NCI-H1092 (cell line): ENCODE measurements around the gene SUMO4.

Experiments used
- DNase-seq: peaks from one replicate; lab custom pipeline; 2025; lab: John Stamatoyannopoulos, UW

Gene SUMO4

DNA sequence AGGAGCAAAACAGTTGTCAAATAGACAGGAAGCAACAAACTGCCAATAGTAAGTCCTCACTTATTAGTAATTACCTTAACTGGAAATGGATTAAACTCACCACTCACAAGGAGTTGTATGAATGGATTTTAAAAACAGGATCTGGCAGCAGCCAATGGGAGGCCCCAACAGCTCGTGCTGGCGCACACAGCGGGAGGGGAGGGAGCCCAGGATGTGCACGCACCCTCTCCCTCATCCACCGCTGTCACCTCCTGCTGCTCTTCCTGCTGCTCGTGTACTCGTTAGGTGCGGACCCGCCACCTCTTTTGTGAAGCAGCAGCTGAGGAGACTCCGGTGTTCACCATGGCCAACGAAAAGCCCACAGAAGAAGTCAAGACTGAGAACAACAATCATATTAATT lies at the start of gene SUMO4:
SUMO4 (plus strand) TSS at position 213 of the 400 bp plus-strand sequence; CDS start at position 343, 130 bp downstream.
- no peak for DNase-seq

DNA sequence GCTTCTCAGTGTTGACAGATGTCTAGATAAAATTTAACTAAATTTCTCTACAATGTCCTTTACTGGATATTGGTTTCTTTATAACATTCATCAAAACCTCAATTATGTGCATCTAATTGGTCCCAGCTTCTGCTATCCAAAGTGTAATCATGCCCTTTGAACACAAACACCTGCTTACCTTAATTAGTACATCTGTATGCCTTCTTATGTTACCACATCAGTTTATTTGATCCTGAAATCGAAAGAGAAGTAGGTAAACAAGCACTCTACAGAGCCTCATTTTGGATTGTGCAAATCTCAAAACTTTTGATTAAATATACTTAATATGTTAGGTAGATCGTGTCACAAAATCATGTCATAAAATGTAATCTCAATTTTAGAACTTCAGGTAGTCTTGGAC lies 46.1 kb upstream of the SUMO4 start:
- DNase-seq, result no peak

DNA sequence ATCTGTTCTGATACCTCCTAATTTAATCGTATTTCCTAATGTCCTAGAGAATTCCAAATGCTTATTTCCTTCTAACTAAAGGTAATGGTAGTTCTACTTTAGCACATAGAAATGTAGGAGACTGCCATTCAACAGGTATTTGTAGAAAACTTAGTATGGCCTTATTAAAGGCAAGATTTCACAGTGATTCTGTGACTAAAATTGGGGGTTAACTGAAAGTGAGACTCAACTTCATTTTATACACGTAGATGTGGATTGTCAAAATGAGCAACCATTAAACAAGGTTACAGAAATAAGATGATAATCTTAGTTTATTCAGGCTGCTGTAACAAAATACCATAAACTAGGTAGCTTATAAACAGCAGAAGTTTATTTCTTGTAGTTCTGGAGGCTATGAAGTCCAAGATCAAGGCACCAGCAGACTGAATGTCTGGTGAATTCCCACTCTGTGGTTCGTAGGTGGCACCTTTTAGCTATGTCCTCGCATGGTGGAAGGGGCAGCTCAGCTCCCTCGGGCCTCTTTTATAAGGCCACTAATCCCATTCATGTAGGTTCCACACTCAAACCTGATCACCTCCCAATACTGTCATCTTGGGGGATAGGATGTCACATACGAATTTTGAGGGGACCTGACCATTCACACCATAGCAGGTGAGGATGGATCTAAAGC lies 43.8 kb upstream of the SUMO4 start:
- DNase-seq, result no peak

GRCh38 chr6:149357726-149358538 lies 42.1 kb upstream of the SUMO4 start:
- DNase-seq, result no peak

- DNase-seq, result no peak
Observed at GRCh38 chr6:149359440-149359839, 40.6 kb upstream of the SUMO4 start.

DNA sequence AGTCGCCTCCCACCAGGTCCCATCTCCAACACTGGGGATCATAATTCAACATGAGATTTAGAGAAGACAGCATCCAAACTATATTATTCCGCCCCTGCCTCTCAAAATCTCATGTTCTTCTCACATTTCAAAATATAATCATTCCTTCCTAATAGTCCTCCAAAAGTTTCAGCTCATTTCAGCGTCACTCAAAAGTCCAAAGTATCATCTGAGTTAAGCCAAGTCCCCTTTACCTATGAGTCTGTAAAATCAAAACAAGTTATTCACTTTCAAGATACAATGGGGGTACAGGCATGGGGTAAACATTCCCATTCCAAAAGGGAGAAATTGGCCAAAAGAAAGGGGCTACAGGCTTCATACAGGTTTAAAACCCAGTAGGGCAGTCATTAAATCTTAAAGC lies 39.5 kb upstream of the SUMO4 start:
- DNase-seq, result no peak

- DNase-seq, result no peak
Observed at GRCh38 chr6:149362289-149362688, 37.8 kb upstream of the SUMO4 start.

GRCh38 chr6:149363154-149363553 lies 36.9 kb upstream of the SUMO4 start:
- DNase-seq, result no peak

DNA sequence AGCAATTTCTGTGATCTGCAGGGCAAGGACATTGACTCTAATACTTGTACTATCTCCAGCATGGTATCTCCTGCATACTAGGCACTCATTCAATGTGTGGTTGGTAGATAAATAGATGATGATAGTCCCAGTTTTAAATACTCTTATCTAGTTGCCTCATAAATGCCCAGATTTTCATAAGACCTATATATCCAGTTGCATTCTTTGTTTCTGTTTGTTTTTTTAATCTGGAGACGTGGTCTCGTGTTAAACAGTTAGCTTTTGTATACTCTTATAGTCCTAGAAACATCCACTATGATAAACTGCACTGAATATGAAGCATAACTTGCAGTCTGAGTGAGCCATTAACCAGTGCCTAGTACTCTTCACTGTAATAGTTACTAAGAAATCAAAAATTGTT lies 35.5 kb upstream of the SUMO4 start:
- DNase-seq, result no peak

DNA sequence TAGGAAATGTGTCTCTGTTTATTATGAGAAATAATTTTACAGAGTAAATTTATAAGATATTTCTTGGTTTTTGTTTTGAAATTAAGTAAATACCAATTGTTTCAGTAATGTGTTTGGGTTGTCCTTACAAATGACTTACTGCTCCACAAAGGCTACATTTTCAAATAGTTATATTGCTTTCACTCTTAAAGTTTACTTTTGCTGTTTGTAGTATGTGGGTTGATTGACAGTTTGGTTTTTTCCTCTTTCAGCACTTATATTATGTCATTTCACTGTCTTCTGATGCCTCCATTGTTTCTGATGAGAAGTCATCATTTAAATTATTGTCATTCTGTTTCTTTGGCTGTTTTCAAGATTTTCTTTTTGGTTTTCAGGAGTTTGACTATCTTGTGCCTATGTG lies 34.9 kb upstream of the SUMO4 start:
- DNase-seq, result no peak

DNA sequence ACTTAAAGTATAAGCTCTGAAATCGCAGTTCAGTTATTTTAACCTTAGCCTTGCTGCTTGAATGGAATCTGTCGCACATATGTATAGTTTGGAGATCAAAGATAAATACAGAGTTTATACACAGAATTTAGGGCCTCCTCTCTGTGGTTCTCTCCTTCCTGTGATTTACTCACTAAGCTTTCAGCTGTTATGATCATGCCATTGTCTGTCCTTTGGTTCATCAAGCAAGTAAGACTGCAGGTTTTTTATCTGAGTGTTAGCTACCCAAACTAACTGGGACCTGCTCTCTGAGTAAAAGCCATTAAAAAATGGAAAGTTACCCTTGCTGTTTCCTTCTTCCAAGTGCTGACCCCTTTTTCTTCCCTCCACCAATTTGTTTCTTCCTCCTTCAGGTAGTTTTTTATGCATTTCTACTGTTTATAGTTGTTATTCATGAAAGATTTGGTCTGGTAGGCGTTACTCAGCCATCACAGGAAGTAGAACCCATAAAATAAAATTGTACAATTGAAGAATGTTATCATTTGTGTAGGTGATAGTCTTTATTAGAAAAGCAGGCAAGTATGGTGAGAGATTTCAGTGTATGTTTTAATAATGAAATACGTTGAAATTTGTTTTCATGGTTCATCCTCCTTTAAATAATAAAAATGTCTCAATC lies 33.7 kb upstream of the SUMO4 start:
- no peak for DNase-seq

- DNase-seq, result no peak
Observed at GRCh38 chr6:149368065-149368464, 32.0 kb upstream of the SUMO4 start.

GRCh38 chr6:149371154-149371553 lies 28.9 kb upstream of the SUMO4 start:
- DNase-seq, result no peak

DNA sequence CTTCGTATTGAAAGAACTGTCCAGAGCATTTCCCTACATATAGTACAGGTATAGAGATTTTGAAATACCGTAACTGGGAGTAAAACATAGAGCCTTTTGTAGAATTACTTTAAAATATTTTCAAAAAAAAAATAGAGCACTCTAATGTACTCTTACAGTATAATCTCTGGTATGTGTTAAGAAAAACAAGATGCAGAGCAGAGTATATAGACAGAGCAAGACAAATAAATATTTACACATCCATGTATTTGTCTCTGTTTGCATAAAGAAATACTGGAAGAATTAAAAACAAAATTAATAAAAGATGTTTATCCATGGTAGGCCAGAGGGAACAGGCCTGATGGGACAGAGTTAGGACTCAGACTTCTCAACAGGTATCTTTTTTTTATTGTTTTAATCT lies 28.0 kb upstream of the SUMO4 start:
- no peak for DNase-seq

GRCh38 chr6:149373511-149373910 lies 26.6 kb upstream of the SUMO4 start:
- no peak for DNase-seq

- DNase-seq, result no peak
Observed at GRCh38 chr6:149379977-149380376, 20.1 kb upstream of the SUMO4 start.

DNA sequence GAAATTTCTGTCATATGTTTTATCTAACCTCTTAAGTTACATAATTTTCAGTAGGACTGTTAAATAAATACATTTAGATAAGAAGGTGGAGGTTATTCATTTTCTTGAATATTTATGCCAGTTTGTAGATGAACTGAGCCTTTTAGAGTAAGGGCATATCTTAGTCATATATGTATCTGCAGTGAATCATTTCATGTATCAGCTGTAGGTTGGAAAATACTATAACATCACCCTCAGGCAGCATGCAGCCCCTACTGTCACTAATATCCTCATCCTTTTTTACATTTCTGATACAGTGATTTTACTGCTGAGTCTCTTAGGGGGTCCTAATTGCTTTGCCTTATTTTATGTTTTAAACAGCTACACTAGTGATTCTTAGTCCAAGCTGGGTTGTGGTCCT lies 19.5 kb upstream of the SUMO4 start:
- no peak for DNase-seq

- no peak for DNase-seq
Observed at GRCh38 chr6:149383371-149383770, 16.7 kb upstream of the SUMO4 start.

DNA sequence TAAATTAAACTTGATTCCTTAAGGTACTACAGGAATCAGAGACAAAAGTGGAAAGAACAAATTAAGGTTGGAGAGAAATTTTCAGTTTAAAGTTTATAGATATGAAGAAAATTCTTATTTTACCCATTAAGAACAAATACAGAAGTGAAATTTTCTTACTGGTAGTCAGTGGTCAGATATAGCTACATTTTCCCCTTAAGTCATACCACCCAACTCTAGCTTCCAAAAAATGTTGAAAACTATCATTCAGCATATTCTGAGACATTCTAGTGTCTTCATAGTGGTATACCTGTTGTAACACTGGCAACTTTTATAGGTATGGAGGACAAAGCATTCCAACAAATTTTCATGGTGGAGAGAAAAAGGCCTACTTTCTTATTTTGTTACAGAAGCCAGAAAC lies 15.6 kb upstream of the SUMO4 start:
- DNase-seq, result no peak

GRCh38 chr6:149385998-149386646 lies 13.9 kb upstream of the SUMO4 start:
- no peak for DNase-seq

GRCh38 chr6:149387779-149388512 lies 12.1 kb upstream of the SUMO4 start:
- DNase-seq, result no peak
